Loucy (cell line): Measurements from ENCODE around the gene CYB5A.

Source experiments
- H2AFZ ChIP-seq: fragments of 200-600 bp; sonication (generic); 2 replicates; pipeline ENCODE4 v1.6.0; 2016; ENCODE audit warnings: antibody characterized with exemption, mild to moderate bottlenecking, low read length, moderate library complexity
- H3F3A ChIP-seq: fragments of 200-600 bp; 2 replicates; pipeline ENCODE4 v1.6.0; 2016; ENCODE audit warnings: antibody characterized with exemption, low read depth, mild to moderate bottlenecking
- H3K27me3 ChIP-seq: fragments of 200-600 bp; sonication (generic); 2 replicates; pipeline ENCODE4 v1.6.1; 2014; ENCODE audit warnings: low read length, mild to moderate bottlenecking; ENCODE audit not compliant: insufficient read depth, poor library complexity, severe bottlenecking
- H3K36me3 ChIP-seq: fragments of 200-600 bp; sonication (generic); 2 replicates; pipeline ENCODE4 v1.6.1; 2016; ENCODE audit warnings: low read length; ENCODE audit not compliant: insufficient read depth
- H3K4me1 ChIP-seq: fragments of 200-600 bp; sonication (generic); 2 replicates; pipeline ENCODE4 v1.5.1; 2014; ENCODE audit warnings: low read length, mild to moderate bottlenecking; ENCODE audit not compliant: insufficient read depth, poor library complexity, severe bottlenecking
- H3K4me2 ChIP-seq: fragments of 200-600 bp; sonication (generic); 2 replicates; pipeline ENCODE4 v1.6.0; 2014; ENCODE audit warnings: antibody characterized with exemption, low read length, low read depth, mild to moderate bottlenecking; ENCODE audit not compliant: poor library complexity, severe bottlenecking
- H3K4me3 ChIP-seq: fragments of 200-600 bp; sonication (generic); 2 replicates; pipeline ENCODE4 v1.5.1; 2014; ENCODE audit warnings: low read length, mild to moderate bottlenecking, mixed read lengths; ENCODE audit not compliant: poor library complexity, severe bottlenecking
- H3K79me2 ChIP-seq: fragments of 200-600 bp; sonication (generic); 2 replicates; pipeline ENCODE4 v1.6.1; 2014; ENCODE audit warnings: low read length; ENCODE audit not compliant: insufficient read depth
- H3K9ac ChIP-seq: fragments of 200-600 bp; sonication (generic); 2 replicates; pipeline ENCODE4 v1.6.0; 2014; ENCODE audit warnings: mild to moderate bottlenecking, low read depth, low read length, moderate library complexity; ENCODE audit not compliant: poor library complexity, severe bottlenecking
- H3K9me2 ChIP-seq: fragments of 200-600 bp; sonication (generic); replicated peaks from 2 replicates; pipeline ENCODE4 v1.6.1; 2016; ENCODE audit warnings: low read depth, low read length, mixed read lengths
- H3K9me3 ChIP-seq: fragments of 200-600 bp; sonication (generic); 2 replicates; pipeline ENCODE4 v1.6.1; 2014; ENCODE audit warnings: mild to moderate bottlenecking, antibody characterized with exemption, low read length, low read depth; ENCODE audit not compliant: insufficient read depth
- H4K20me1 ChIP-seq: fragments of 200-600 bp; sonication (generic); 2 replicates; pipeline ENCODE4 v1.6.0; 2014; ENCODE audit warnings: antibody characterized with exemption, low read length, mild to moderate bottlenecking; ENCODE audit not compliant: insufficient read depth, poor library complexity, severe bottlenecking
- CTCF ChIP-seq: fragments of 200-600 bp; sonication (generic); conservative IDR thresholded peaks from 2 replicates; pipeline ENCODE4 v1.5.1; 2014; ENCODE audit warnings: mild to moderate bottlenecking, antibody characterized with exemption, low read length
- EZH2phosphoT487 ChIP-seq: fragments of 200-600 bp; IDR thresholded peaks from 2 replicates; pipeline ENCODE4 v1.6.1; 2018; ENCODE audit warnings: antibody characterized with exemption, mild to moderate bottlenecking, moderate library complexity, borderline replicate concordance

Gene CYB5A

GRCh38 chr18:74266161-74266560, 25.6 kb downstream of the CYB5A start:
- H3K4me2 ChIP-seq = no peak overlapping the region

GRCh38 chr18:74265546-74266098, 26.1 kb downstream of the CYB5A start:
- no peak overlapping the region for H3K9ac ChIP-seq
- no peaks in the 10 kb centered on the region for H3K9me3 ChIP-seq
- H3F3A ChIP-seq = no peaks in the 10 kb centered on the region
- H3K4me1 ChIP-seq = no peaks in the 10 kb centered on the region
- no peaks in the 10 kb centered on the region for H3K79me2 ChIP-seq
- TF ChIP-seq CTCF = no peak
- TF ChIP-seq EZH2phosphoT487 = no peak
- H3K4me2 ChIP-seq = no peak overlapping the region
- H4K20me1 ChIP-seq = no peaks in the 10 kb centered on the region
- H3K4me3 ChIP-seq = no peak overlapping the region
- no peaks in the 10 kb centered on the region for H3K27me3 ChIP-seq
- no peak overlapping the region for H2AFZ ChIP-seq
- H3K36me3 ChIP-seq = peaks cover 21% of the 10 kb centered on the region; the same call in 1 of the 2 replicates
- H3K9me2 ChIP-seq = no peaks in the 10 kb centered on the region

More at GRCh38 chr18:74266161-74266560, 25.6 kb downstream of the CYB5A start:
- Histone ChIP-seq H2AFZ (no peak overlapping the region), H3K9ac (no peak overlapping the region), H3F3A (no peaks in the 10 kb centered on the region), H3K9me3 (no peaks in the 10 kb centered on the region), H3K4me3 (no peak overlapping the region), H3K4me1 (no peaks in the 10 kb centered on the region), H4K20me1 (no peaks in the 10 kb centered on the region), H3K36me3 (peaks cover 20% of the 10 kb centered on the region; the same call in 1 of the 2 replicates), H3K9me2 (no peaks in the 10 kb centered on the region), H3K27me3 (no peaks in the 10 kb centered on the region), H3K79me2 (no peaks in the 10 kb centered on the region)
- TF ChIP-seq CTCF (no peak), EZH2phosphoT487 (no peak)

GRCh38 chr18:74264303-74265020, 27.3 kb downstream of the CYB5A start:
- Histone ChIP-seq H3F3A (no peaks in the 10 kb centered on the region), H3K9me3 (no peaks in the 10 kb centered on the region), H3K36me3 (peaks cover 29% of the 10 kb centered on the region; the same call in 1 of the 2 replicates), H3K27me3 (no peaks in the 10 kb centered on the region), H4K20me1 (no peaks in the 10 kb centered on the region), H3K9ac (no peak overlapping the region), H3K79me2 (no peaks in the 10 kb centered on the region), H3K4me1 (no peaks in the 10 kb centered on the region), H3K4me2 (no peak overlapping the region), H2AFZ (no peak overlapping the region), H3K4me3 (no peak overlapping the region), H3K9me2 (no peaks in the 10 kb centered on the region)
- TF ChIP-seq EZH2phosphoT487 (no peak), CTCF (no peak)
